MM.1S (cell line): ENCODE measurements around the gene ODF4.

Source experiments
- DNase-seq: peaks from one replicate; pipeline ENCODE4 v3.0.0-alpha.2; 2015
- H2AFZ ChIP-seq: fragments of 300-600 bp; sonication (generic); 2 replicates; pipeline ENCODE4 v1.6.0; 2016; ENCODE audit warnings: antibody characterized with exemption, low read length
- H3F3A ChIP-seq: fragments of 300-600 bp; sonication (generic); 2 replicates; pipeline ENCODE4 v1.6.1; 2016; ENCODE audit warnings: mild to moderate bottlenecking, antibody characterized with exemption, low read length, moderate library complexity, mixed read lengths; ENCODE audit not compliant: insufficient read depth
- H3K27ac ChIP-seq: fragments of 300-600 bp; sonication (generic); 2 replicates; pipeline ENCODE4 v1.5.1; 2016; ENCODE audit warnings: mild to moderate bottlenecking, low read length
- H3K27me3 ChIP-seq: fragments of 300-600 bp; sonication (generic); replicated peaks from 2 replicates; pipeline ENCODE4 v1.6.0; 2016; ENCODE audit warnings: low read length; ENCODE audit not compliant: insufficient read depth
- H3K36me3 ChIP-seq: fragments of 300-600 bp; sonication (generic); replicated peaks from 2 replicates; pipeline ENCODE4 v1.6.1; 2016; ENCODE audit warnings: mild to moderate bottlenecking, low read length, mixed read lengths; ENCODE audit not compliant: insufficient read depth
- H3K4me1 ChIP-seq: fragments of 300-600 bp; sonication (generic); 2 replicates; pipeline ENCODE4 v1.6.1; 2016; ENCODE audit warnings: low read length, mixed read lengths
- H3K4me2 ChIP-seq: fragments of 300-600 bp; sonication (generic); 2 replicates; pipeline ENCODE4 v1.6.0; 2016; ENCODE audit warnings: low read depth, low read length
- H3K4me3 ChIP-seq: fragments of 300-600 bp; sonication (generic); 2 replicates; pipeline ENCODE4 v1.5.1; 2016; ENCODE audit warnings: low read length, mixed read lengths
- H3K79me2 ChIP-seq: fragments of 300-600 bp; sonication (generic); 2 replicates; pipeline ENCODE4 v1.6.1; 2016; ENCODE audit warnings: mixed run types, low read length, mixed read lengths
- H3K9ac ChIP-seq: fragments of 300-600 bp; sonication (generic); 2 replicates; pipeline ENCODE4 v1.6.1; 2016; ENCODE audit warnings: low read length, mixed read lengths
- H3K9me2 ChIP-seq: fragments of 300-600 bp; sonication (generic); replicated peaks from 2 replicates; pipeline ENCODE4 v1.6.1; 2016; ENCODE audit warnings: mild to moderate bottlenecking, low read length, mixed read lengths; ENCODE audit not compliant: insufficient read depth
- H3K9me3 ChIP-seq: fragments of 300-600 bp; sonication (generic); replicated peaks from 2 replicates; pipeline ENCODE4 v1.6.1; 2016; ENCODE audit warnings: mild to moderate bottlenecking, low read length, mixed read lengths; ENCODE audit not compliant: insufficient read depth
- H4K20me1 ChIP-seq: fragments of 300-600 bp; sonication (generic); 2 replicates; pipeline ENCODE4 v1.6.1; 2016; ENCODE audit warnings: mild to moderate bottlenecking, low read length, moderate library complexity, mixed read lengths; ENCODE audit not compliant: insufficient read depth
- CTCF ChIP-seq: fragments of 300-600 bp; sonication (generic); IDR thresholded peaks from 2 replicates; pipeline ENCODE4 v1.5.1; 2016; ENCODE audit warnings: antibody characterized with exemption, low read length, mixed read lengths
- EZH2 ChIP-seq: fragments of 300-600 bp; sonication (generic); optimal IDR thresholded peaks from 2 replicates; pipeline ENCODE3; 2017; ENCODE audit warnings: low read depth, mild to moderate bottlenecking, antibody characterized with exemption, low read length, mixed read lengths
- EZH2phosphoT487 ChIP-seq: fragments of 300-600 bp; sonication (generic); IDR thresholded peaks from 2 replicates; pipeline ENCODE4 v1.6.1; 2018; ENCODE audit warnings: antibody characterized with exemption, low read length

ODF4 gene

DNA sequence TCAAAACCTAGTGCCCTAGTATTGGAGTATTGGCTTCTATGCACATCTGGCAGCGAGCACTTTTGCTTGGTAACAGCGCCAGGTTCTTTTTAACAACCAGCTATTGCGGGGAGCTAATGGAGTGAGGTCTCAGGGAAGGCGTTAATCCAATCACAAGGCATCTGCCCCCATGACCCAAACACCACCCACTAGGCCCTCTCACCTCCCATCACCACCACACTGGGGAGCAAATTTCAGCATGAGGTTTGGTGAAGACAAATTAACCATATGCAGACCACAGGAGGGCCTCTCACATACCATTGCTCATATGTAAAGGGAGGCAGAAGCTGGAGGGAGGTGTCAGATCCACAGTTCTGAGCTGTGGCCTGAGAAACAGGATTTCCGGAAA, 893 bp upstream of the ODF4 start:
- no peak overlapping the region for H2AFZ ChIP-seq
- H3K9ac ChIP-seq = no peak overlapping the region
- H3K9me2 ChIP-seq = no peaks in the 10 kb centered on the region

DNA sequence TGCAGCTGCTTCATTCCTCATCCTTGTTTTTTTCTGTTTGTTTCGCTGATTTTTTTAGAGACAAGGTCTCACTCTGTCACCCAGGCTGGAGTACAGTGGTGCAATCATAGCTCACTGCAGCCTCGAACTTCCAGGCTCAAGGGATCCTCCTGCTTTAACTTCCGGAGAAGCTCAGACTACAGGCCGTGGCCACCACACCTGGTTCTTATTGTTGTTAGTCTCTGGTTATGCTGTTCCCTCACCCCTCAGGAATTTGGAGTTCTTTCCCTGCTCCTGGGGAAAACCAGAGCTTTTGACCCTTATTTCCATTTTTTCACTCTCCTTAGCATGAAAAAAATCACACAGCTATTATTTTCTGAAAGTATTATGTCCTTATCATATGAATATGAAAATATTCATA, 1.8 kb downstream of the ODF4 start:
- H3K27me3 ChIP-seq = peaks cover 10% of the 10 kb centered on the region; the same call in 1 of the 2 replicates
- no peak overlapping the region for H3K9ac ChIP-seq
- H2AFZ ChIP-seq = no peak overlapping the region
- no peak overlapping the region for H3K4me3 ChIP-seq
- TF ChIP-seq EZH2phosphoT487 = no peak
- no peak for TF ChIP-seq EZH2
- no peak for TF ChIP-seq CTCF
- H3K27ac ChIP-seq = no peak overlapping the region
- H3K4me1 ChIP-seq = no peaks in the 10 kb centered on the region
- no peak for DNase-seq
- H3K36me3 ChIP-seq = no peaks in the 10 kb centered on the region
- H3K9me3 ChIP-seq = no peaks in the 10 kb centered on the region
- no peaks in the 10 kb centered on the region for H4K20me1 ChIP-seq
- H3K79me2 ChIP-seq = no peaks in the 10 kb centered on the region
- H3K4me2 ChIP-seq = no peak overlapping the region
- no peaks in the 10 kb centered on the region for H3K9me2 ChIP-seq
- no peaks in the 10 kb centered on the region for H3F3A ChIP-seq

More for the DNA sequence above, 893 bp upstream of the ODF4 start:
- TF ChIP-seq EZH2 = no peak
- no peak for TF ChIP-seq CTCF
- TF ChIP-seq EZH2phosphoT487 = no peak
- H3K27ac ChIP-seq = no peak overlapping the region
- DNase-seq = no peak
- H3K4me2 ChIP-seq = no peak overlapping the region
- no peaks in the 10 kb centered on the region for H3K79me2 ChIP-seq
- H3F3A ChIP-seq = no peaks in the 10 kb centered on the region
- no peaks in the 10 kb centered on the region for H4K20me1 ChIP-seq
- no peaks in the 10 kb centered on the region for H3K4me1 ChIP-seq
- H3K36me3 ChIP-seq = no peaks in the 10 kb centered on the region
- no peaks in the 10 kb centered on the region for H3K27me3 ChIP-seq
- no peaks in the 10 kb centered on the region for H3K9me3 ChIP-seq
- no peak overlapping the region for H3K4me3 ChIP-seq

- no peaks in the 10 kb centered on the region for H3F3A ChIP-seq
- H3K27ac ChIP-seq = no peak overlapping the region
- no peak for DNase-seq
- H3K4me1 ChIP-seq = no peaks in the 10 kb centered on the region
- no peak for TF ChIP-seq EZH2phosphoT487
- no peak for TF ChIP-seq EZH2
- no peak for TF ChIP-seq CTCF
- H4K20me1 ChIP-seq = no peaks in the 10 kb centered on the region
- no peaks in the 10 kb centered on the region for H3K36me3 ChIP-seq
- no peaks in the 10 kb centered on the region for H3K9me2 ChIP-seq
- no peak overlapping the region for H3K4me2 ChIP-seq
- no peak overlapping the region for H2AFZ ChIP-seq
- H3K27me3 ChIP-seq = peaks cover 10% of the 10 kb centered on the region; the same call in 1 of the 2 replicates
- H3K4me3 ChIP-seq = no peak overlapping the region
- no peaks in the 10 kb centered on the region for H3K79me2 ChIP-seq
- H3K9me3 ChIP-seq = no peaks in the 10 kb centered on the region
- no peak overlapping the region for H3K9ac ChIP-seq
Measured at GRCh38 chr17:8345052-8345690, 5.5 kb downstream of the ODF4 start.
